Peyer's patch (tissue), 4 donors: ENCODE data around the gene FNDC3A.

ENCODE experiments used
- POLR2A ChIP-seq, 2 donors: fragments of 450-650 bp; IDR thresholded peaks; one replicate each; pipeline ENCODE4 v1.5.1; 2017; ENCODE audit warnings: antibody characterized with exemption in 2 of 2, mild to moderate bottlenecking in 2 of 2, moderate library complexity in 2 of 2
- TF ChIP-seq, protein P1 (sequence below), 6 experiments: fragments of 450-650 bp in 4 of 6; fragments of 200-600 bp in 2 of 6; sonication (generic) in 1 of 6; IDR thresholded peaks; one replicate each; pipeline ENCODE4 v1.5.1; 2017 to 2019; ENCODE audit warnings: antibody characterized with exemption in 6 of 6, mild to moderate bottlenecking in 3 of 6, moderate library complexity in 1 of 6

DNA sequence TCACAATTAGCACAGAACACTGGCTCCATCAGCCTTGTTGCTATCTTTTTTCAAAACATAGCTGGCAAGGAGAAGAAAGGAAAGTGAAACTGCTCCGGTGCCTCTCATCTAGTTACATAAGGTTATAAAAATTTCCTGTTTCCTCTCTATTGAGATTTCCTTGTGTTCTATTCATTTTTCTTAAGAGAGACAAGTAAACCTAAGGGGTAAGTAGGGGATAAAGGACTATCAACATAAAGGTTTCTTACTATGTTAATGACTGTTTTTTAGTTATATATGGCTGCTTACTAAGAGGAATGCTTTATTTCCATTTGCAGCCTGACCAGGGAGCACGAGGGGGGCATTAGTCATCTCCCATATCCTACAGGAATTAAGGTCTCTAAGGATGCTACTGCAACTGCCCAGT is 171.2 kb downstream of the FNDC3A start:
- TF ChIP-seq, protein P1, sequence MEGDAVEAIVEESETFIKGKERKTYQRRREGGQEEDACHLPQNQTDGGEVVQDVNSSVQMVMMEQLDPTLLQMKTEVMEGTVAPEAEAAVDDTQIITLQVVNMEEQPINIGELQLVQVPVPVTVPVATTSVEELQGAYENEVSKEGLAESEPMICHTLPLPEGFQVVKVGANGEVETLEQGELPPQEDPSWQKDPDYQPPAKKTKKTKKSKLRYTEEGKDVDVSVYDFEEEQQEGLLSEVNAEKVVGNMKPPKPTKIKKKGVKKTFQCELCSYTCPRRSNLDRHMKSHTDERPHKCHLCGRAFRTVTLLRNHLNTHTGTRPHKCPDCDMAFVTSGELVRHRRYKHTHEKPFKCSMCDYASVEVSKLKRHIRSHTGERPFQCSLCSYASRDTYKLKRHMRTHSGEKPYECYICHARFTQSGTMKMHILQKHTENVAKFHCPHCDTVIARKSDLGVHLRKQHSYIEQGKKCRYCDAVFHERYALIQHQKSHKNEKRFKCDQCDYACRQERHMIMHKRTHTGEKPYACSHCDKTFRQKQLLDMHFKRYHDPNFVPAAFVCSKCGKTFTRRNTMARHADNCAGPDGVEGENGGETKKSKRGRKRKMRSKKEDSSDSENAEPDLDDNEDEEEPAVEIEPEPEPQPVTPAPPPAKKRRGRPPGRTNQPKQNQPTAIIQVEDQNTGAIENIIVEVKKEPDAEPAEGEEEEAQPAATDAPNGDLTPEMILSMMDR (IDR thresholded peaks at IDR 0.05), result no peak
- no peak for TF ChIP-seq POLR2A (IDR thresholded peaks at IDR 0.05)
